ENCODE results near the gene NCR1. TPM values are rescaled to one million over a fixed set of nuclear protein-coding genes. Genes with fewer than 3 reads are reported as not detected.

Gene NCR1
- total and polyA plus RNA-seq, 2 of the 8 experiments (the other 6 are each of a cell fraction or from before 2014, with no cell fraction given) = 1.5 to 5.1 TPM

DNA sequence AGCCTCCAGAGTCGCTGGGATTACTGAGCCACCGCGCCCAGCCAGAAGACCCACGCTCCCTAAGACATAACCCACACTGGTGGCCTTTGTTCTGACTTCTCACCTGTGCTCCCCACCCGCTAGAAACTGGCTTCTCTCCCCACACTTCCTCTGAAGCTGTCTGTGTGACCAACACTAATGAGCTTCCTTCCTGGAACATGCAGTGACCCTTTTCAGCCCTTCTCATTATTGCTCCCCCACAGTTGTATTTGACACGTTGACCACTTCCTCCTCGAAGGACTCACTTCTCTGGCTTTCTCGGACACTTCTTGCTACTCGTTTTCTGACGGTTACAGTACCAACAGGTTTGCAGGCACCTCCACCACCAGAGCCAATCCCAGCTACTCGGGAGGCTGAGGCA lies 10.9 kb downstream of the NCR1 start (continued):
- TF ChIP-seq SP2 (IDR thresholded peaks at IDR 0.05; ENCODE audit: low read length) (no peak), TBP (IDR thresholded peaks at IDR 0.05; ENCODE audit: low read depth, low read length) (no peak), TAF1 (IDR thresholded peaks at IDR 0.05; ENCODE audit: low read depth, low read length) (no peak), SRF (IDR thresholded peaks at IDR 0.05; ENCODE audit: low read depth, low read length) (no peak)

Measured in H1 (cell line).